HG03175 (cell line): ENCODE data around the gene NAA60.

Experiments
- ATAC-seq: cut with Tn5 transposase; IDR thresholded peaks from one replicate; pipeline ENCODE4 v1.9.1; 2021; ENCODE audit warnings: mild to moderate bottlenecking, moderate library complexity; ENCODE audit not compliant: unreplicated experiment

Gene NAA60

DNA sequence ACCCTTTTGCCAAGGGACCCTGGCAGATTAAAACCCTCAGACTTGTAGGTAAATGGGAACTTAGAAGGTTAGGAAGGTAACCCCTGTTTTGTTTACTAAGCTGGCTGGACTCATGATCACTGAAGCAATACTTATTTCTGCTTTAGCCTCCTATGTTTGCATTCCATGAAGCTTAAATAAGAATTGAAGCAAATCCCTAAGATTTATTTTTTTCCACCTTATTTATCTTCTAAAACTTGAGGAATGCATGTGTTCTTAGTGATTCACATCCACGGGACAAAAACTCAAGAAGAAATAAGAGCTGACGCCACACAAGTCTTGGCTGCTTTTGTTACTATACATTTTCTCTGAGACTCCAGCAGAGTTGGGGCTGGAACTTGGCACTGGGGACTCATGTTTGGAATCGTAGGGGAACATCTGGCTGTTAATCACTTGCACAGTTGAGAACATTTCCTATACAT, 92.8 kb downstream of the NAA60 start:
- no peak for ATAC-seq
